Hepatocyte (in vitro differentiated cells): ENCODE measurements around the gene TRIM14.
"Not testable (repeated sequence)": the region's sequence is repeated elsewhere in the genome, so short reads cannot be mapped to it uniquely, and the experiment has no call there.

Source experiments
- EZH2phosphoT487 ChIP-seq: fragments of 200-600 bp; sonication (generic); IDR thresholded peaks from one replicate; pipeline ENCODE4 v1.6.1; 2018; ENCODE audit warnings: antibody characterized with exemption, mild to moderate bottlenecking, low read depth, moderate library complexity; ENCODE audit not compliant: unreplicated experiment, severe bottlenecking
- TF ChIP-seq, protein P1 (sequence below): fragments of 200-600 bp; sonication (generic); IDR thresholded peaks from 2 replicates; pipeline ENCODE4 v1.5.1; 2016; ENCODE audit warnings: antibody characterized with exemption, mild to moderate bottlenecking; ENCODE audit not compliant: poor library complexity

DNA sequence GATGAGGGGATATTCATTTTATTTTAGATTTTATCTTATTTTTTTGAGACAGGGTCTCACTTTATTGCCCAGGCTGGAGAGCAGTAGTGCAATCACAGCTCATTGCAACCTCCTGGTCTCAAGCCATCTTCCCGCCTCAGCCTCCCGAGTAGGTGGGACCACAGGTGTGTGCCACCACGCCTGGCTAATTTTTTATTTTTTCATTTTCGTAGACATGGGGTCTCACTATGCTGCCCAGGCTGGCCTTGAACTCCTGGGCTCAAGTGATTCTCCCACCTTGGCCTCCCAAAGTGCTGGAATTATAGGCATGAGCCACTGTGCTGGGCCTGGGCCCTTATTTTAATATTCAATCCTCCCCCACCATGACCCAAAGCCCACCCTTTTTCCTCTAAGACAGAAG is 11.0 kb upstream of the TRIM14 start:
- TF ChIP-seq, protein P1, sequence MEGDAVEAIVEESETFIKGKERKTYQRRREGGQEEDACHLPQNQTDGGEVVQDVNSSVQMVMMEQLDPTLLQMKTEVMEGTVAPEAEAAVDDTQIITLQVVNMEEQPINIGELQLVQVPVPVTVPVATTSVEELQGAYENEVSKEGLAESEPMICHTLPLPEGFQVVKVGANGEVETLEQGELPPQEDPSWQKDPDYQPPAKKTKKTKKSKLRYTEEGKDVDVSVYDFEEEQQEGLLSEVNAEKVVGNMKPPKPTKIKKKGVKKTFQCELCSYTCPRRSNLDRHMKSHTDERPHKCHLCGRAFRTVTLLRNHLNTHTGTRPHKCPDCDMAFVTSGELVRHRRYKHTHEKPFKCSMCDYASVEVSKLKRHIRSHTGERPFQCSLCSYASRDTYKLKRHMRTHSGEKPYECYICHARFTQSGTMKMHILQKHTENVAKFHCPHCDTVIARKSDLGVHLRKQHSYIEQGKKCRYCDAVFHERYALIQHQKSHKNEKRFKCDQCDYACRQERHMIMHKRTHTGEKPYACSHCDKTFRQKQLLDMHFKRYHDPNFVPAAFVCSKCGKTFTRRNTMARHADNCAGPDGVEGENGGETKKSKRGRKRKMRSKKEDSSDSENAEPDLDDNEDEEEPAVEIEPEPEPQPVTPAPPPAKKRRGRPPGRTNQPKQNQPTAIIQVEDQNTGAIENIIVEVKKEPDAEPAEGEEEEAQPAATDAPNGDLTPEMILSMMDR: not testable (repeated sequence)
- not testable (repeated sequence) for TF ChIP-seq EZH2phosphoT487
